A673 (cell line): ENCODE measurements around the gene FKBP2. TPM values are rescaled to one million over a fixed set of nuclear protein-coding genes. Genes with fewer than 3 reads are reported as not detected.

Experiments
- BruUV-seq: library from RNA; stranded (reverse); fragments of 400-500 nt; replicated peaks from 2 replicates; lab custom pipeline; 2021; lab: Mats Ljungman, UMichigan
- CTCF ChIA-PET: fragments of 300-600 bp; sonication (Branson Sonifier 250); formaldehyde crosslinking; loops from one replicate; lab custom pipeline; 2022; ENCODE audit warnings: antibody characterized with exemption; lab: Charles Lee
- POLR2A ChIA-PET: fragments of 300-600 bp; sonication (Branson Sonifier 250); formaldehyde crosslinking; loops from one replicate; lab custom pipeline; 2022; ENCODE audit warnings: antibody characterized with exemption; ENCODE audit not compliant: low non-redundant PET; lab: Charles Lee
- DNase-seq: peaks from one replicate; pipeline ENCODE4 v3.0.0-alpha.2; 2015; ENCODE audit warnings: low spot score
- H3K27ac ChIP-seq: fragments of 200-600 bp; sonication (generic); 2 replicates; pipeline ENCODE4 v1.5.1; 2016; ENCODE audit warnings: mixed run types, low read depth, mild to moderate bottlenecking, mixed read lengths, antibody characterized with exemption, low read length; ENCODE audit not compliant: poor library complexity, severe bottlenecking
- H3K27me3 ChIP-seq: fragments of 200-600 bp; sonication (generic); replicated peaks from 2 replicates; pipeline ENCODE4 v1.6.1; 2017; ENCODE audit warnings: mixed run types, low read depth, mild to moderate bottlenecking, mixed read lengths, antibody characterized with exemption, low read length; ENCODE audit not compliant: insufficient read depth, poor library complexity
- H3K36me3 ChIP-seq: fragments of 200-600 bp; sonication (generic); 2 replicates; pipeline ENCODE4 v1.6.1; 2016; ENCODE audit warnings: mixed run types, mild to moderate bottlenecking, mixed read lengths, antibody characterized with exemption, low read length; ENCODE audit not compliant: insufficient read depth, poor library complexity, severe bottlenecking
- H3K4me1 ChIP-seq: fragments of 200-600 bp; sonication (generic); 2 replicates; pipeline ENCODE4 v1.6.1; 2017; ENCODE audit warnings: mixed run types, mild to moderate bottlenecking, mixed read lengths, antibody characterized with exemption, low read length; ENCODE audit not compliant: insufficient read depth, poor library complexity, severe bottlenecking
- H3K4me3 ChIP-seq: fragments of 200-600 bp; sonication (generic); 2 replicates; pipeline ENCODE4 v1.5.1; 2016; ENCODE audit warnings: low read depth, mixed run types, mild to moderate bottlenecking, mixed read lengths, low read length; ENCODE audit not compliant: poor library complexity, severe bottlenecking
- H3K9me3 ChIP-seq: fragments of 200-600 bp; sonication (generic); 2 replicates; pipeline ENCODE4 v1.6.1; 2016; ENCODE audit warnings: mixed run types, low read depth, mild to moderate bottlenecking, mixed read lengths, antibody characterized with exemption, low read length; ENCODE audit not compliant: poor library complexity, severe bottlenecking
- CTCF ChIP-seq: fragments of 300-800, 200-600 bp; sonication (generic); conservative IDR thresholded peaks from 2 replicates; pipeline ENCODE4 v1.5.1; 2017; ENCODE audit warnings: low read depth, mild to moderate bottlenecking, antibody characterized with exemption, low read length, moderate library complexity, mixed read lengths
- EZH2 ChIP-seq: fragments of 200-600 bp; sonication (generic); IDR thresholded peaks from 2 replicates; pipeline ENCODE4 v1.6.1; 2017; ENCODE audit warnings: borderline replicate concordance, low read depth, mild to moderate bottlenecking, mixed read lengths, antibody characterized with exemption, low read length; ENCODE audit not compliant: poor library complexity, severe bottlenecking
- intact Hi-C: fragments of 100-400 bp; cut with micrococcal nuclease; formaldehyde crosslinking; loops from one replicate; pipeline ENCODE4 v1.10.0; 2022; ENCODE audit not compliant: unreplicated experiment
- total RNA-seq: library from RNA; stranded (reverse); gene quantifications from 2 replicates; pipeline ENCODE4 v1.2.3, GENCODE V29; 2021

FKBP2 gene
- total RNA-seq, 1 experiment from 2014 or later: 57.5 TPM

- Histone ChIP-seq H3K27ac (no peak overlapping the region), H3K36me3 (peaks cover 28% of the 10 kb centered on the region), H3K27me3 (no peaks in the 10 kb centered on the region), H3K9me3 (no peaks in the 10 kb centered on the region), H3K4me3 (peak overlapping the region; percentile 79), H3K4me1 (peaks cover 20% of the 10 kb centered on the region)
- POLR2A ChIA-PET: no interaction called here
- intact Hi-C loops: no loop called here
- no TSS peak for BruUV-seq
- CTCF ChIA-PET: interaction anchor here (1.7 kb wide), 1 partner anchor 49 kb away, joined by 11 read pairs; no protein-coding TSS in a partner anchor
- no peak for DNase-seq
- TF ChIP-seq CTCF: no peak
- no peak for TF ChIP-seq EZH2
Measured at GRCh38 chr11:64253043-64253442, 12.1 kb downstream of the FKBP2 start.

GRCh38 chr11:64253481-64253880 lies 12.6 kb downstream of the FKBP2 start:
- ChIA-PET CTCF (no interaction called here), POLR2A (no interaction called here)
- no peaks in the 10 kb centered on the region for H3K9me3 ChIP-seq
- TF ChIP-seq CTCF (no peak), EZH2 (no peak)
- peaks cover 20% of the 10 kb centered on the region for H3K4me1 ChIP-seq
- DNase-seq: no peak
- no peaks in the 10 kb centered on the region for H3K27me3 ChIP-seq
- BruUV-seq: no TSS peak
- no peak overlapping the region for H3K4me3 ChIP-seq
- peaks cover 32% of the 10 kb centered on the region for H3K36me3 ChIP-seq
- intact Hi-C loops: no loop called here
- no peak overlapping the region for H3K27ac ChIP-seq

GRCh38 chr11:64254326-64254725 lies 13.4 kb downstream of the FKBP2 start:
- intact Hi-C loops: no loop called here
- Histone ChIP-seq H3K4me3 (no peak overlapping the region), H3K27ac (no peak overlapping the region), H3K9me3 (no peaks in the 10 kb centered on the region), H3K27me3 (no peaks in the 10 kb centered on the region), H3K36me3 (peaks cover 40% of the 10 kb centered on the region), H3K4me1 (peaks cover 18% of the 10 kb centered on the region)
- CTCF ChIA-PET: no interaction called here
- no peak for TF ChIP-seq EZH2
- no peak for TF ChIP-seq CTCF
- DNase-seq: no peak
- POLR2A ChIA-PET: no interaction called here
- no TSS peak for BruUV-seq
